ENCODE data around the gene FAM174C.

The FAM174C gene

DNA sequence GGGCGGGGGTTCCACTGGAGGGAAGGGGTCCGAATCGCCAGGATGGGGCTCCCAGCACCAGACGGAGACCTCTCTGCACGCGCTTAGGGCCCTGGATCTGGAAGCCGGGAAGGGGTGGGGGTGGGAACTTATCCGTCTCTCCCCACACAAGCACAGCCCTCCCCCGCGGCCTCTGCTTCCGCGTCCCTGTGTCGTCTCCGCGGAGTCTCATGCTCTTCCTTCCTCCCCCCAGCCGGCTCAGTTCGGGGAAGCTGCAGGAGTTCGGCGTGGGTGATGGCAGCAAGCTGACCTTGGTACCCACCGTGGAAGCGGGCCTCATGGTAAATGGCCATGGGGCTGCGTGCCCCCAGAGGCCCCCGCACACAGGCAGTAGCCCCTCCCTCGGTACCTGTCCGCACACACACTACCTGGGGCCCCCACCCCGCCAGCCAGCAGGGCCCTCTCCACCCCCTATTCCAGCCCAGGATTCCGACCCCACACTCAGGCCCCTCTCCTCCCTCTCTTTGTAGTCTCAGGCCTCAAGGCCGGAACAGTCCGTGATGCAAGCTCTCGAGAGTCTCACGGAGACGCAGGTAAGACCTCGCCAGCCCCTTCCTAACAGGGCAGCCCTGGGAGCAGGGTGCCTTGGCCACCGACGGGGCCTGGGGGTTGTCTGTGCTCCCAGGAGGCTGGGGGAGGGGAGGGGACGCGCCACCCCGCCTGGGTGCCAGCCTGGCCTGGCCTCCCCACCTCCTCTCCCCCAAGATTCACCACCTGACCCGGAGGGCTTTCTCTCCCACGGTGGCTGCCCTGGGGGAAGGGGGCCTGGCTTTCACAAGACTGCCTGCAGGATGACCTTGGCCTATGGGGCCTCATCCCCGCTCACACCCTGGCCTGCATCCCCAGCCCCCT is 23.8 kb upstream of the FAM174C start:
- no peak for DNase-seq

DNA sequence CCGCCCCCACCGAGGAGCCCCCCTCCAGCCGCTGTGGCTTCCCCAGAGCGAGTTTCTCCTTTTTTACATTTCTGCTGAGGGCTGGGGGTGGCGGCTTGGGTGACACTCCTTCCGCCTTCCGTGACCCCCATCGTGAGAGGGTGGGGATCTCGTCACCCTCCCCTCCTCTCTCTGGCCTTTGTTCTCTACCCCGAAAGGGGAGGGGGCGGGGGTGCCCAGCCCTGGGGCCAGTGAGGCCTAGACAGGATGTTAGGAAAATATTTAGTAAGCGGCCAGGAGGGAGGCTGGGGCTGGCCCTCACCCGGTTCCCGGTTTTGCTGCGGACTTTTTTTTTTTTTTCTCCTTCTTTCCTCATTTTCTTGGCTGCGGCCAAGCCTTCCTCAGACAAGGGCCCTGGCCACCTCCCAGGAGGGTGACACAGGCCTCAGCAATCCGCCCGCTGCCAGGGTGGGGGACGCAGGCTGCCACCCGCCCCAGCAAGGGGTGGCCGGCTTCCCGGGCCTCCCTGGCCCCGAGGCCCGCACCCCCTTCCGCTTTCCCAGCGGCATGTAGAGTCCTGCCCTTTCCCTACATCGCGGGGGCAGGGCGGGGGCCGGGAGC is 23.0 kb upstream of the FAM174C start:
- DNase-seq: no peak

DNA sequence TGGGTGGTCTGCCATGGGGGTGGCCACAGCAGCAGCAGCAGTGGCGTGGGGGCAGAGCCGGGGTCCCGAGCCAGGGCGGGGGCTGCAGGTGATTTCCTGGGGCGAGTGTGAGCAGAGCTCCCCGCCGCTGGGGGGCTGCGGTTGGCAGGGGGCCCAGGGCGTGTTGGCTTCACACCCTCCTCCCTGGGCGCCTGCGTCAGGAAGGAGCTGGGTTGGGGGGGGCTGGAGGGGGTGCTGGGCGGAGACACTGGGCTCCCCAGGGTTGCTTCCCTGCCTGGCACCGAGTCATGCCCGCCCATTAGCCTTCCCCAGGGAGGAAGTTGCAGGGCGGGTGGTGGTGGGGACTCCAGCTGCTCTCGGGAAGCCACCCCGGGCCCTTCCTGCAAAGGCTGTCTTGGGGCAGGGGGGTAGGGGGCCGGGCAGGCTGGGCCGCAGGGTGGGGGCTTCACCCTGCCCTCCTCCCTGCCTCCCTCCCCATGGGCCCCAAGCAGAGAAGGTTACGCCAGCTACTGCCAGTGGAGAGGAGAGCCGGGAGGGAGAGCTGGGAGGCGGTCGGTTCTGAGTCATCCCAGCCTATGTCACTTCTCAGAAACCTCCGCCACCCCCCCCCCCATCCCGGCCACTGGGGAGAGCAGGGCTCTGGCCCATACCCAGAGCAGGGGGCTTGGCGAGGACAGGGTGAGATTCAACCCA is 22.4 kb upstream of the FAM174C start:
- DNase-seq: no peak

DNA sequence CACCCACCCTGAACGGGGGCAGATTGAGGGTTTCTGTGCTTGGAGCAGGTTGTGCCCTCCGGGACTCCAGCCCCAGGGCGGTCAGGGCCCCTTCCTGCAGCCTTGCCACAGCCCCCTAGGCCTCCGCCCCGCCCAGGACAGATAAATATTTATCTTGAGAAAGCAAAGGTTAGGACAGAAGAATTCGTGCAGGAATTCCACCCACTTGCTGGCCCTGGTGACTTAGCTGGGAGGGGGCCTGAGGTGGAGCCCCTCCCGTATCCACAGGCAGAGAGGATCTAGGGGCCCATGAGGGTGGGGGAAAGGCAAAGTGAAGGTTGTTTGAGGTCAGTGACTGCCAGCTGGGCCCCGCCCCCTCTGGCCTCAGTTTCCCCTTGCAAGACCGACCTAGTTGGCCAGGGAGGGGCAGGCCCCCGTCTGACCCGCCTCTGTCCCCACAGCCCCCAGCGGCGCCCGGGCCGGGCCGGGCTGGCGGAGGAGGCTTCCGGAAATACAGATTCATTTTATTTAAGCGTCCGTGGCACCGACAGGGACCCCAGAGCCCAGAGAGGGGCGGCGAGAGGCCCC is 21.7 kb upstream of the FAM174C start:
- DNase-seq: no peak

DNA sequence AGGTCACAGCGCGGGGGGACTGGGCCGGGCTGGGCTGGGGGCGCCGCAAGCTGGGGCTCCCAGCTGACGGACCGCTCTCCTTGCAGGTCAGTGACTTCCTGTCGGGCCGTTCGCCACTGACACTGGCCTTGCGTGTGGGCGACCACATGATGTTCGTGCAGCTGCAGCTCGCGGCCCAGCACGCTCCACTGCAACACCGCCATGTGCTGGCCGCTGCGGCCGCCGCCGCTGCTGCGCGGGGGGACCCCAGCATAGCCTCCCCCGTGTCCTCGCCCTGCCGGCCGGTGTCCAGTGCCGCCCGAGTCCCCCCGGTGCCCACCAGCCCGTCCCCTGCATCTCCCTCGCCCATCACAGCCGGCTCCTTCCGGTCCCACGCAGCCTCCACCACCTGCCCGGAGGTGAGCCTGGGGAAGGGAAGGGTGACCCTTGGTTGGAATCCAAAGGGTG is 21.2 kb upstream of the FAM174C start:
- DNase-seq: no peak

DNA sequence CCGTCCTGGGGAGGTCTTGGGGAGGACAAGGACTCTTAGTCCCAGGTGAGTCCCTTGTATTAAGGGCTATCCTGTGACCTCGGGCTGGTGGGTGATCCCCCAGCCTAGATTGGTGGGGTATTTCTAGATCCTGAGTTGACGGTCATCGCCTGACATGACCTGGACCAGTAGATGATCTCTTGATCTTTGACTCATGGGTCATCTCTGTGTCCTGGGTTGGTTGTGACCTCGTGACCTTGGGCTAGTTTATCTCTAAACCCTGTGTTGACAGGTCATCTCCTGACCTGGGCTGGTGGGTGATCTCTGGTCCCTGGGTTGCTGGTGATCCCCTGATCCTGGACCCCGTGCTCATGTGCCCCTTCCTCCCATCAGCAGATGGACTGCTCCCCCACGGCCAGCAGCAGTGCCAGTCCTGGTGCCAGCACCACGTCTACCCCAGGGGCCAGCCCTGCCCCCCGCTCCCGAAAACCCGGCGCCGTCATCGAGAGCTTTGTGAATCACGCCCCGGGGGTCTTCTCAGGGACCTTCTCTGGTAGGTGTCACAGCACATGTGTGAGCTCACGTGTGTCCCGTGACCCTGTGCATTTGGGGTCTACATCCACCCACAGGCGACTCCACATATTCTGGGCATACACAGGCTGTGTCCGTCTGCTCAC is 20.7 kb upstream of the FAM174C start:
- DNase-seq: no peak

DNA sequence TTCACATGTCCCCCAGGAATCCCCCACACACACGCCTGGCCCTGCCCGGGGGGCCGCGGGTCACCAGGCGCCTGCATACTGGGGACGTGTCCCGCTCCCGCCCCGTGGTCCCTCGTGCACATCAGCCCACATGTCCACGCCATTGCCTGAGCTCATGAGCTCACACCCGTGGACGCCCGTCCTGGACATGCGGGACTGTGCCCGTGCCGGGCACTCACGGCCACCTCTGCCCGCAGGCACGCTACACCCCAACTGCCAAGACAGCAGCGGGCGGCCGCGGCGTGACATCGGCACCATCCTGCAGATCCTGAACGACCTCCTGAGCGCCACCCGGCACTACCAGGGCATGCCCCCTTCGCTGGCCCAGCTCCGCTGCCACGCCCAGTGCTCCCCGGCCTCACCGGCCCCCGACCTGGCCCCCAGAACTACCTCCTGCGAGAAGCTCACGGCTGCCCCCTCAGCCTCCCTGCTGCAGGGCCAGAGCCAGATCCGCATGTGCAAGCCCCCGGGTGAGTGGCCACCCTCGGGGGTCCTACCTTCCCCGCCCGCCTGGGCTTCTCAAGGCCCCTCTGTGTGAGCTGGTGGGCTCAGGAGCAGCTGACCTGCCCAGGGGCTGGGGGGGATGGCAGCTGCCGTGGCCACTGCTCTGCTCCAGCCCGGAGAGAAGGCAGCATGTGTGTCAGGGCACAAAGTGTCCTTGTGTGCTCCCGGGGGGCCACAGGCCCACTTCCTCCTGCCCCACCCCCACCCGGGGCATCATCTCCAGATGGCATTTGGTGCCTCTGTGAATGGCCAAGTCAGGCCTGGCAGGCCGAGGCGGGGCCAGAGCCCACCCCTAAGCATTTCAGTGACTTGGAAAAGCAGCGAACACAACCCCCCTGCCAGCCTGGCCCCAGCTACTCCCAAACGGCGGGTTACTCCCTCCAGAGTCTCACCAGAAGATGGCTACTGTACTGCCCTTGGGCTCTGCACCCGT is 19.9 kb upstream of the FAM174C start:
- no peak for DNase-seq

DNA sequence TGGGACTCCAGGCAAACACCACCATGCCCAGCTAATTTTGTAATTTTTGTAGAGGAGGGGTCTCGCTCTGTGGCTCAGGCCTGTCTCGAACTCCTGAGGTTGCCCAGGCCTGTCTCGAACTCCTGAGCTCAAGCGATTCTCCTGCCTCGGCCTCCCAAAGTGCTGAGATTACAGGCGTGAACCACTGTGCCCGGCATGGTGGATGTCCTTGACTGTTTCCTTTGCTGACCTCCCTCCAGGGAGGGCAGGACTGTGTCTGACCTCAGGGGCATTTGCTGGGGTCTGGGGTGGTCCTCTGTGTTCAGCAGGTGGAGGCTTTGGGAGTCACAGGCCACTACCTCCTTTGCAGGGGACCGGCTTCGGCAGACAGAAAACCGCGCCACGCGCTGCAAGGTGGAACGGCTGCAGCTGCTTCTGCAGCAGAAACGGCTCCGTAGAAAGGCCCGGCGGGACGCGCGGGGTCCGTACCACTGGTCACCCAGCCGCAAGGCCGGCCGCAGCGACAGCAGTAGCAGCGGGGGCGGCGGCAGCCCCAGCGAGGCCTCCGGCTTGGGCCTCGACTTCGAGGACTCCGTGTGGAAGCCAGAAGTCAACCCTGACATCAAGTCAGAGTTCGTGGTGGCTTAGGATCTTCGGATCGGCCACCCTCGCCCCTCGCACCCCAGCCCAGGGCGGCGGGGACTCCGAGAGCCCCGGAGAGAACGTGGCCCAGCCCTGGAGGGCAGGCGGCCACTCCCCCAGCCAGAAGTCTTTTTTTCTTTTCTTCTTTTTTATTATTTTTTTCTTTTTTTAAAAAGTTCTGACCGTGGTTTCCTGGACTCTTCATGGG is 18.5 kb upstream of the FAM174C start:
- no peak for DNase-seq

DNA sequence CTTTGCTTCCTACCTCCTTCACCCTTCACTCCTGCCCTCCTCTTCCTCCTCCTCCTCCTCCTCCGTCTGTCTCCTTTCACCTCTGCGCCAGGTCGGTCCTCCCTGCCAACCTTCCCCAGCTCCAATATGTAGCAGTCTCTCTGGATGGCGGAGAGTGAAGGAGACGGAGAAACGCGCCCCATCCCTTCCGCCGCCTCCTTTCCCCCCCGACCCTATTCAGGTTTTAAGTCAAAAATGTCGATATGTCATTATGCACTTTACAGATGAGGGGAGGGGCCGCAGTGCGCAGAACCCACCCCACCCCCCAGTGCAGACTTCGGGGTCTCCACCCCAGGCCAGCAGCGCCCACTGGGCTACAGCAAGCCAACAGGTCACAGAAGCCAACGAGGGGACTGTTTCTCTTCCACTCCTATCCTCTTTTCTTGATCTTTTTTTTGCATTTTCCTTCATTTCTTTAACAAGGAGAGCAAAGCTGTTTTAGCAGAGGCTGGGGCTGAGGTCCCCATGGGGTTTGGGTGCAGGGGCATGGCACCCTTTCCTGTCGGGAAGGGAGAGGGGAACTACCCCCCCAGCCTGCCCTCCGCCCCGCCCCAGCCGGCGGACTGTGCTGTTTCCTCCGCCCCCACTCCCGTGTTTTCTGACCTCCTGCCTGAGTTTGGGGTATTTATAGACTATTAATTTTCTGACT is 17.7 kb upstream of the FAM174C start:
- DNase-seq: no peak

DNA sequence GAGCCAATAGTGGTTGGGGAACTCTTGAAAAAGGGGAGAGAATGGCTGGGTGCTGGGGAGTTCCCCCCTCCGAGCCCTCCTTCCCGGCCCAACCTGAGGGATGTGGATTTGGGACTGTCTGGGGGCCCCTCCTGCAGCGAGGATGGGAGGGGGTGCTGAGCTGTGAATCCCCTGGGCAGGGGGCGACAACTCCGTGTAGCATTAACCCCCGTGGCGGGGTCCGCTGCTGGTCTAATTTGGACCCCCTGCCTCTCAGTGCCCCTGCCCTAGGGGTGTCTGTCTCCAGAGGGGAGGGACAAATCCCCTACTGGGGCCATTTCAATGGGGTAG is 17.2 kb upstream of the FAM174C start:
- no peak for DNase-seq

DNA sequence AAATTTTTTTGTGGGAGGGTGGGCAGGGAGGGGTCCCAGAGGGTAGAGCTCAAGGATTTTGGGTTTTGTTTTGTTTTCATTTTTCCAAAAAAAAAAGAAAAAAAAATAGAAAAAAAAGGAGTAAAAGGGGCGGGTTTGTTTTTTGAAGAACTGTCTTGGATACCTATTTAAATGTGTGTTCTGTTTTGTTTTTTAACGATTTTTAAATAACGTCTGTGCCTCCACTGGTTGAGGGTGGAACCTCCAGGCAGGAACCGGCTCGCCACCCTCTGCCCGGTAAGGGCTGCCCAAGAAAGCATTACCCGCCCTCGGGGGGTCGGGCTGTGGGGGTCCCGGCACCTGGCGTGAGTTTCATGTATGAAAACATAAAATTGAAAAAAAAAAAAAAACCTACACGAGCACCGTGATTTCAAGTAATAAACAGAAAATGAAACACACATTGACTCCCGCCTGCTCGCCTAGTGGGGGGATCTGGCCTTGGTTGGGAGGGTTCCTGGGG is 16.6 kb upstream of the FAM174C start:
- DNase-seq: no peak

DNA sequence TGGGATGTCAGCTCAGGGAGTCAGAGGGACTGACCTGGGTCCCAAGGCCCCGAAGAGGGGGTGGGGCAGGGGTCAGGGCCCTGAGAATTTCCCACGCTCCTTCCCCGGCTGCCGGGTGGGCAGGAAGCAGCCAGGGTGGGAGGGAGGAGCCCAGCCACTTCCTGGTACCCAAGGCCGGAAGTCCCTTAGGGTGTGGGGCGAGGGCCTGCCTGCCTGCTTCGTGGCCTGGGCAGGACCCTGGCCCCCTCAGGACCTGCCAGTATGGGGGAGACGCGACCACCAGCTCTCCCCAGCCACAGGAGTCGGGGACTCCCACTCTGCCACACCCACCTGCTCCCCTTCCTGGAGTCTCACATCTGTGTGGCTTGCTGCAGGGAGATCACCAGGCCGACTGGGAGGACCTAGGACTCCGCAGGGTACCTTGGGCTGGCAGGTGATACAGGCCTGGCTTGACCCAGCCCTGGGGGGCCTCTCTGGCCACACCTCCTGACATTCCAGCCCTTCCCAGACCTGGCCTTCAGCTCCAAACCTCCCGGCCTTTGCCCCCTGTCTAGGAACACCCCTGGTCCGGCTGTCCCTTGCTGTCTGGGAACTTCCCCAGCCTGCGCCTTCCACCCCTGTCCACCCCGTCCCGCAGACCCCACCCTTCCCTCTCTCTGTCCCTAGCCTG is 16.0 kb upstream of the FAM174C start:
- peak; percentile 75 for DNase-seq

DNA sequence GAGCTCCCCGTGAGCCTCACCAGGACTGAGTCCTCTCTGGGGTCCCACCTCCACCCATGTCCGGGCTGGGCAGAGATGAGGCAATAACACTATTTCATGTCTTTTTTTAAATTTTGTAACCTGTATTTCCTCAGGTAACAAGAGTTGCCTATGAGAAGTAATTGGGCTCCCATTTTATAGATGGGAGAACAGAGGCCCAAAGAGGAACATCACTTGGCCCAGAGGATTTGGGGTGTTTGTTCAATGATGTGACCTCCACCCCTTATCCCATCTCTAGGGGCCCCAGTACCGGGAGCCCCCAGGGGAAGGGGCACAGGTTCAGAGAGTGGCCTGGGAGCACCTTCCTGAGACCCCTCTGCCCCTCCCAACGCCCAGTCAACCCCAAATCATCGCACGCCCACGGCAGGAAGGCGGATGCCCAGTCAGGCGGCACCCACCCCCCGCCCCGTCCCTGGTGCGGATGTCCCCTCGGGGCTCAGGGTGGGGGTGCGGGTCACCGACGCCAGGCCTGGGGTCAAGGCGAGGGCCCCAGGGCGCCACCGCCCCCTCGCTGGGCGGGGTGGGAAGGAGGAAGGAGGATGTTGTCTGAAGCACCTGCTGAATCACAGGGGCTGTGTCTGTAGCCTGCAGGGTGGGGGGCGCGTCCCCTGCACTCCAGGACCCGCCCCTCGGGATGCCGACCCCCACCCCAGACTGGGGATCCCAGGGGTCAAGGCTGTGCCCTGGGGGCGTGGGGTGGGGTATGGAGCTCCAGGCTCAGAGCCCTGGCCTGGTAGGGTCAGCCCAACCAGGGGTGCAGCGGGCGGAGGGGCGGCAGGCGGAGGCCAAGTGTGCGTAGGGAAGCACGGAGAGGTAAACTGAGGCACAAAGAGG is 15.2 kb upstream of the FAM174C start:
- no peak for DNase-seq

DNA sequence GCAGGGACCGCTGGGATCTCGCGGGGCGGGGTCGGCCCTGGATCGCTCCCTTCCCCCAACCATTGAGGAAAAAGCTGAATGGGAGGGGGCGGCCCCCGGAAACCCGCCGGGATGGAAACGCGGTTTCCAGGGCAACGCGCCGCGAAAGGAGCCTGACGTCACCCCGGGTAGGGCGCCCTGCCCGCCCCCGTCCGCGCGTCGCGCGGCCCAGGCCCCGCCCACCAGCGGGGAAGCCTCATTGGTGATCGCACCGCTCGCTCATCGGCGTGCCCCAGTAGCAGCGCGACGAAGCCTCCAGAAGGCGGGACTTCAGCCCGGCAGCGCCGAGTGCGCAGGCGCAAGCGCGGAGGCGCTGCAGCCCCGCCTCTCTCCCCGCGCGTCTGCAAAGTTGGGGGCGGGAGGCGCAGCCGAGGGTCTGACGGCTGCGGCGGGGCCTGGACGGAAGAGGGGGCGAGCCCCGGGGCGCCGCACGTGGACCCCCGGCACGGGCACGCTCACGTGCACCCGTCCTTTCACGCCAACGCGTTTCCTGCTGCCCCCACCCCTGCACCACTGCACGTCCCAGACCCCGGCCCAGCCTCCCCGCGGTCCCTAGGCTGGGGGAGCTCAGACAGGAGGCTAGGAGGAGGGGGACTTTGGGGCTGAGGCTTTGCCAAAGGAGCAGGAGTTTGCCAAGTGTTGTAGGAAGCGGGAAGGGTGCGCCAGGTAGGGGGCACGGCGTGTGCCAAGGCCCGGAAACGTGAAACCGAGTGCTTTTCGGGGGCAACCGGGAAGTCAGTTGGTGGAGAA is 14.4 kb upstream of the FAM174C start:
- DNase-seq: peak; percentile 97

DNA sequence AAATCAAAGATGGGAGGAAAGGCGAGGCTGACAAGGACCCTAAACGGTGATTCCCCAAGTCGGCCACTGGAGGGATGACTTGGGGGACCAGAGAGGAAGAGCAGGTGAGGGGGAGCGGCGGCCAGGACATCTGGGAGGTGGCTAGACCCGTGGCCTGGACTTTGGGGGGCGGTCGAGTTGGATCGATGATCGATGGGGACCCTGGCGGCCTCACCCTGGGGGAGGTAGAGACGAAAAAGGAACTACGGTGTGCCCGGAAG is 13.9 kb upstream of the FAM174C start:
- peak; percentile 56 for DNase-seq

DNA sequence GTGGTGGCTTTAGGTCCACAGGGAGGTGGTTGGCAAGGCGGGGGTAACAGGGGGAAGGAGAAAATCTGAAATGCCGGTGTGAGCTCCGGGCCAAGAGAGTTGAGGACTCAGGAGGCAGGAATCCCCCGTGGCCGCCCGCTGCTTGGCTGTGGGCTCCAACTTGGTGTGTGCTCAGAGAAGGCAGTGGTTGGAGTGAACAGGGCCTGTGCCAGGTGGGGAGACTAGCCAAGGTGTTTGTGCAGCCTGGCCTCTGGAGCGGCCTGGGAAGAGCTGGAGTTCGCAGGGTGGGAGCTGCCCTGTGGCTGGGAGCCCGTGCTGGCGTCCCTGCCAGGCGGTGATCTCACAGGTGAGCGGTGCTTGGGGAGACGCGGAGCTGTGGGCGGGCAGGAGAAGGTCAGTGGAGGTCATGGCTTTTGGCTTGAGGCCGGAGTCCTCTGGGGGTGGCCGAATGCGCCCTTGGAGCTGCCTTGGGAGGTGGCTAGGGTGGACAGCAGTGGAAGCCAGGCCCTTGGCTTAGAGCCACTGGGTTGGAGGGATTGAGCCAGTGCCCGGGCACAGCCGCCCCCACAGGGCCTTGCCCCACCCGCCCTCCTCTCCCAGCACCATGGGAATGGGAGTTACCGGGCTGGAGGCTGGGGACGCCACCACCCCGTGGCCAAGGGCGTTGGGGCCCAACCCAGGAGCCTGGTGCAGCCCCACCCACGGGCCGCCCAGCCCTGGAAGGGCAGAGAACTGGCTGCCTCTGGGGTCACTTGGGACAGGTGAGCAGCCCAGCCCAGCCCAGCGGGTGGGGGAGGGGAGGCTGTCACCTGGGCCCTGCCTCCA is 13.3 kb upstream of the FAM174C start:
- DNase-seq: peak; percentile 88

DNA sequence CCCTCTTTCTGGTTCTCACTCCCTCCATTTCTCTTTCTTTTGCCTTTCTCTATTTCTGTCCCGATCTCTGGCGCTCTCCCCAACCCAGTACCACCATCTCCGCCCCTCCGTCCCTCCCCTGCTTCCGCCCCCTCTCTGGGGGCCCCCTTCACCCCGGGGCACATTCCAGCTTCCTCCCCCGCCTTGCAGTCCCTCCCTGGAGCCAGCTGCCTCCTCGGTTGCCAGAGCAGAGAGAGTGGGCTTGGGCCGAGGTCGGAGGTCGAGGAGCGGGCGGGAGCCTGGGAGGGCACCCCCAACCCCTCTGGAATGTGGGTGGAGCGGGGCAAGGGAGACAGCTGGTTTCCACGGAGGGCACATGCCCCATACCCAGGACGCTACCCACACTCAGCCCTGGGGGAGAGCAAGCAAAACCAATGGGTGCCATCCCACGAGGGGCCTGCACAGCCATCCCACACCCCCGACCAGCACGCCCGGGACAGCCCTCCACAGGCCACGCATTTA is 12.7 kb upstream of the FAM174C start:
- DNase-seq: no peak
